H9 (cell line): ENCODE measurements around the gene ABL2. TPM values are rescaled to one million over a fixed set of nuclear protein-coding genes. Genes with fewer than 3 reads are reported as not detected.

ENCODE experiments used
- DNase-seq: peaks from one replicate; pipeline ENCODE4 v3.0.0-alpha.2; 2017
- H2AFZ ChIP-seq: one replicate; pipeline ENCODE4 v1.6.1; 2013; ENCODE audit warnings: mild to moderate bottlenecking, low read length, control low read depth, moderate library complexity
- H2AK5ac ChIP-seq: 2 replicates; pipeline ENCODE4 v1.6.1; 2013; ENCODE audit warnings: low read length, control low read depth, mixed read lengths; ENCODE audit not compliant: insufficient read length
- H2BK120ac ChIP-seq: one replicate; pipeline ENCODE4 v1.6.1; 2013; ENCODE audit warnings: low read depth, mild to moderate bottlenecking, low read length, control low read depth, inconsistent platforms; ENCODE audit not compliant: poor library complexity, severe bottlenecking
- H2BK12ac ChIP-seq: 2 replicates; pipeline ENCODE4 v1.6.1; 2013; ENCODE audit warnings: low read length, control low read depth, mixed read lengths, low read depth; ENCODE audit not compliant: insufficient read length
- H2BK15ac ChIP-seq: 2 replicates; pipeline ENCODE4 v1.6.1; 2013; ENCODE audit warnings: low read depth, low read length, control low read depth
- H2BK20ac ChIP-seq: one replicate; pipeline ENCODE4 v1.6.1; 2013; ENCODE audit warnings: low read depth, mild to moderate bottlenecking, low read length, control low read depth, inconsistent platforms; ENCODE audit not compliant: poor library complexity, severe bottlenecking
- H2BK5ac ChIP-seq: 2 replicates; pipeline ENCODE4 v1.6.1; 2013; ENCODE audit warnings: low read length, control low read depth, mixed read lengths; ENCODE audit not compliant: insufficient read length
- H3K14ac ChIP-seq: 2 replicates; pipeline ENCODE4 v1.6.1; 2013; ENCODE audit warnings: low read length, control low read depth; ENCODE audit not compliant: insufficient read depth
- H3K18ac ChIP-seq: 2 replicates; pipeline ENCODE4 v1.6.1; 2013; ENCODE audit warnings: low read depth, mild to moderate bottlenecking, mixed read lengths, low read length, control low read depth; ENCODE audit not compliant: insufficient read length
- H3K23ac ChIP-seq: 2 replicates; pipeline ENCODE4 v1.6.1; 2013; ENCODE audit warnings: low read length, control low read depth, mixed read lengths, low read depth; ENCODE audit not compliant: insufficient read length
- H3K23me2 ChIP-seq: 2 replicates; pipeline ENCODE4 v1.6.1; 2013; ENCODE audit warnings: low read depth, mild to moderate bottlenecking, mixed read lengths, low read length, control low read depth; ENCODE audit not compliant: insufficient read length, poor library complexity, severe bottlenecking
- H3K27ac ChIP-seq: 2 replicates; pipeline ENCODE4 v1.5.1; 2013; ENCODE audit warnings: low read length, control low read depth, mixed read lengths, low read depth; ENCODE audit not compliant: insufficient read length
- H3K27me3 ChIP-seq: 2 replicates; pipeline ENCODE4 v1.6.1; 2013; ENCODE audit warnings: low read length, control low read depth, inconsistent platforms; ENCODE audit not compliant: insufficient read depth
- H3K4ac ChIP-seq: 2 replicates; pipeline ENCODE4 v1.6.1; 2013; ENCODE audit warnings: low read depth, mild to moderate bottlenecking, control low read depth, inconsistent platforms, low read length, moderate library complexity
- H3K4me1 ChIP-seq: 2 replicates; pipeline ENCODE4 v1.6.1; 2013; ENCODE audit warnings: low read length, control low read depth, inconsistent platforms; ENCODE audit not compliant: insufficient read depth
- H3K4me2 ChIP-seq: 2 replicates; pipeline ENCODE4 v1.6.1; 2013; ENCODE audit warnings: low read length, control low read depth, mixed read lengths; ENCODE audit not compliant: insufficient read length, insufficient read depth
- H3K56ac ChIP-seq: 2 replicates; pipeline ENCODE4 v1.6.1; 2013; ENCODE audit warnings: low read depth, mild to moderate bottlenecking, mixed read lengths, low read length, control low read depth; ENCODE audit not compliant: insufficient read length
- H3K79me1 ChIP-seq: 2 replicates; pipeline ENCODE4 v1.6.1; 2013; ENCODE audit warnings: low read depth, mild to moderate bottlenecking, moderate library complexity, low read length, control low read depth, inconsistent platforms; ENCODE audit not compliant: insufficient read depth, poor library complexity, severe bottlenecking
- H3K79me2 ChIP-seq: 2 replicates; pipeline ENCODE4 v1.6.1; 2013; ENCODE audit warnings: low read length, control low read depth, inconsistent platforms; ENCODE audit not compliant: insufficient read depth
- H3K9ac ChIP-seq: 2 replicates; pipeline ENCODE4 v1.6.1; 2013; ENCODE audit warnings: low read length, control low read depth, mixed read lengths; ENCODE audit not compliant: insufficient read length; ENCODE audit errors: extremely low read depth
- H3K9me3 ChIP-seq: one replicate; pipeline ENCODE4 v1.6.1; 2013; ENCODE audit warnings: low read depth, low read length, inconsistent platforms; ENCODE audit not compliant: control insufficient read depth
- H3T11ph ChIP-seq: one replicate; pipeline ENCODE4 v1.6.1; 2013; ENCODE audit warnings: mild to moderate bottlenecking, low read length, control low read depth, inconsistent platforms
- H4K20me1 ChIP-seq: one replicate; pipeline ENCODE4 v1.6.1; 2013; ENCODE audit not compliant: control insufficient read depth, insufficient read length, insufficient read depth
- H4K5ac ChIP-seq: 2 replicates; pipeline ENCODE4 v1.6.1; 2013; ENCODE audit warnings: low read depth, mild to moderate bottlenecking, mixed read lengths, low read length, control low read depth; ENCODE audit not compliant: insufficient read length
- H4K8ac ChIP-seq: replicated peaks from 2 replicates; pipeline ENCODE4 v1.6.1; 2013; ENCODE audit warnings: low read length, control low read depth, mixed read lengths, low read depth; ENCODE audit not compliant: insufficient read length
- H4K91ac ChIP-seq: 2 replicates; pipeline ENCODE4 v1.6.1; 2013; ENCODE audit warnings: low read depth, mild to moderate bottlenecking, moderate library complexity, mixed read lengths, low read length, control low read depth; ENCODE audit not compliant: insufficient read length
- H3K27ac Mint-ChIP-seq, 3 experiments: 2 replicates in 2 of 3; 3 replicates in 1 of 3; pipeline ENCODE4 v1.8.0; 2020 to 2021; ENCODE audit warnings: mixed read lengths in 3 of 3, mild to moderate bottlenecking in 1 of 3, moderate library complexity in 1 of 3
- H3K27me3 Mint-ChIP-seq: 2 replicates; pipeline ENCODE4 v1.8.0; 2021; ENCODE audit warnings: low read depth, mild to moderate bottlenecking, moderate library complexity, mixed read lengths
- H3K36me3 Mint-ChIP-seq, 3 experiments: 2 replicates in 2 of 3; 3 replicates in 1 of 3; pipeline ENCODE4 v1.8.0; 2020 to 2021; ENCODE audit warnings: low read depth in 3 of 3, mixed read lengths in 3 of 3; ENCODE audit not compliant: insufficient read depth in 1 of 3
- H3K4me1 Mint-ChIP-seq, 2 experiments: 2 replicates each; pipeline ENCODE4 v1.8.0; 2020; ENCODE audit warnings: mixed read lengths in 2 of 2
- H3K4me3 Mint-ChIP-seq, 2 experiments: 2 replicates in 1 of 2; 3 replicates in 1 of 2; pipeline ENCODE4 v1.8.0; 2020 to 2021; ENCODE audit warnings: mild to moderate bottlenecking in 2 of 2, mixed read lengths in 2 of 2, moderate library complexity in 1 of 2
- H3K9me3 Mint-ChIP-seq, 2 experiments: 2 replicates in 1 of 2; 3 replicates in 1 of 2; pipeline ENCODE4 v1.8.0; 2020; ENCODE audit warnings: mild to moderate bottlenecking in 2 of 2, mixed read lengths in 2 of 2, moderate library complexity in 1 of 2
- CTCF ChIP-seq: fragments of 200-600 bp; sonication (generic); conservative IDR thresholded peaks from 3 replicates; pipeline ENCODE4 v1.8.0; 2021; ENCODE audit warnings: antibody characterized with exemption, mild to moderate bottlenecking
- WGBS: extraction: QIAGEN DNeasy Blood & Tissue Kit; methylation state at CpG from one replicate; pipeline ENCODE4 v1.1.7; 2013; ENCODE audit warnings: missing lambda C conversion rate, low lambda C conversion rate, mixed read lengths; ENCODE audit not compliant: insufficient read length; ENCODE audit errors: extremely low coverage; 5-methylcytosine and 5-hydroxymethylcytosine counted together
- total RNA-seq: library from RNA; stranded (reverse); gene quantifications from 2 replicates; pipeline ENCODE4 v1.2.1, GENCODE V29; 2021

Gene ABL2
- total RNA-seq, 1 experiment from 2014 or later, result 21.2 TPM

GRCh38 chr1:179144626-179145025 is 84.9 kb downstream of the ABL2 start:
- no peaks in the 10 kb centered on the region for H3K27me3 Mint-ChIP-seq
- WGBS, result no CpG with 5 or more reads among the region's 1 CpG

More at GRCh38 chr1:179144626-179145025, 84.9 kb downstream of the ABL2 start:
- no peaks in the 10 kb centered on the region; the same call in 1 of the 2 replicates for H3K79me2 ChIP-seq
- H3K27me3 ChIP-seq, result no peaks in the 10 kb centered on the region
- no peak overlapping the region for H3K23ac ChIP-seq
- no peaks in the 10 kb centered on the region for H3K23me2 ChIP-seq
- no peaks in the 10 kb centered on the region for H3K9me3 ChIP-seq
- no peak overlapping the region for H2AK5ac ChIP-seq
- H3K4ac ChIP-seq, result no peak overlapping the region
- no peak overlapping the region for H3K4me3 Mint-ChIP-seq
- no peak for DNase-seq
- H3T11ph ChIP-seq, result no peak overlapping the region
- H2BK12ac ChIP-seq, result no peak overlapping the region
- no peak overlapping the region for H2BK5ac ChIP-seq
- no peak overlapping the region for H3K27ac ChIP-seq
- no peak overlapping the region for H2BK20ac ChIP-seq
- H2BK120ac ChIP-seq, result no peak overlapping the region
- no peaks in the 10 kb centered on the region for H4K20me1 ChIP-seq
- H3K4me1 Mint-ChIP-seq, result peaks cover 6 to 15% of the 10 kb centered on the region in 2 experiments
- H4K5ac ChIP-seq, result no peak overlapping the region
- H3K9ac ChIP-seq, result no peak overlapping the region
- peaks cover 10 to 16% of the 10 kb centered on the region in 2 experiments for H3K9me3 Mint-ChIP-seq
- H4K8ac ChIP-seq, result no peak overlapping the region
- no peaks in the 10 kb centered on the region; the same call in 1 of the 2 replicates for H3K4me1 ChIP-seq
- no peak for TF ChIP-seq CTCF
- no peak overlapping the region for H3K14ac ChIP-seq
- H3K27ac Mint-ChIP-seq, result no peak overlapping the region
- peaks cover 13 to 20% (median 16%) of the 10 kb centered on the region in 3 experiments for H3K36me3 Mint-ChIP-seq
- H2AFZ ChIP-seq, result no peak overlapping the region
- no peak overlapping the region for H2BK15ac ChIP-seq
- H3K4me2 ChIP-seq, result no peak overlapping the region
- H3K18ac ChIP-seq, result no peak overlapping the region
- no peak overlapping the region for H4K91ac ChIP-seq
- H3K79me1 ChIP-seq, result peaks cover 4% of the 10 kb centered on the region
- no peak overlapping the region for H3K56ac ChIP-seq
